Epithelial cell of esophagus (primary cell): Measurements from ENCODE around the gene ABCD4.

ENCODE experiments used
- DNase-seq: peaks from one replicate; pipeline ENCODE4 v3.0.0; 2010; ENCODE audit warnings: low read depth
- H3K4me3 ChIP-seq: 2 replicates; pipeline ENCODE4 v1.5.1; 2011; ENCODE audit warnings: mild to moderate bottlenecking, low read length, control low read depth
- TF ChIP-seq, protein P1 (sequence below): IDR thresholded peaks from 2 replicates; pipeline ENCODE4 v1.5.1; 2011; ENCODE audit warnings: low read depth, mild to moderate bottlenecking, low read length, control low read depth, inconsistent platforms; ENCODE audit not compliant: insufficient read depth; ENCODE audit errors: missing control alignments

Gene ABCD4

DNA sequence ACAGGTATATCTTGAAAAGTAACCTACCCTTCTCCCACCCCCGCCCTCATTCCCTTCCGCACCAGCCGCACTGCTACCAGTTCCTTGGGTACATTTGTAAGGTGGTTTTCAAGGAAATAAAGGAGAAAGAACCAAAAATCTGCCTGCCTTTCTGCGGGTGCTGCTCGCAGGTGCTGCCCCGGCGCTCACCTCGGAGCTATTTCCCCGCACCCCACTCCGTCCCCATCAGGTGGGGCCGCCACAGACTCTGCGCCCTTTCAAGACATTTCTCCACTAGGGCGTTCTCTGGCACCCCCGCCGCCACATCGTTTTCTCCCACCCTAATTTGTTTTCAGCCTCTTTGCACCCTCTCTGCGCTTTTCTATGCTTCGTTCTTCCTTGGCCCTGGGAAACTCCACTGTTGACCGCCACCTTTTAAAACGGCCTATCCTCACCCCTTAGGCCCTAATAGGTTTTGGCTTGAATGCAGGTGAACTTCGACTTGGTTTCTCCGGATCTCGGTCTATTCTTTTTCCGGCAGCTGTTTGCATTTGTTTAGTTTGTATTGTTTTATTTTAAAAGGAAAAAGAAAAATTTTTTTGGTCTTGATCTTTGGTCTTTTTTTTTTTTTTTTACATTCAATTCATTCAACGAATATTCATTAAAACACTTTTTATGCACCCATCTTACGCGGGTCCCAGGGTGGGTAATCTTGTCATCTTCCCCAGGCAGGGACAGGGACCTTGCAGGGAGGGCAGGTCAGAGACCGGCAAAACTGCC lies 60.5 kb downstream of the ABCD4 start:
- DNase-seq: no peak

DNA sequence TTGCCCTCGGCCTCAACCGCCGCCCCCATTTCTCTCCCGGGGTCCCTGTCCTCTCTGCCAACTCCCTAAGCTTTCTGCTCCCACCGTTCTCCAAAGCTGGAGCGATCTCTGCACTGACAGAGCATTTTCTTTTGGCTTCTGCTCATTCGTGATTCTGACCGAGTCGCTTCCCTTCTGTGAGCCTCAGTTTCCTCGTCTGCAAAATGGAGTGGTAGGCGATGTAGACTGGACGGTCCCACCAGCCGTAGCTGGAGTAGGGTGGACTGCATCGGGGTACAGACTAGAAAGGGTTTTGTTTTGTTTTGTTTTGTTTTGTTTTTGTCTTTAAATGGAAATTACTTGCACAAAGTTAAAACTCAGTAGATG lies 61.1 kb downstream of the ABCD4 start:
- DNase-seq: no peak
- no peak overlapping the region for H3K4me3 ChIP-seq
- TF ChIP-seq, protein P1, sequence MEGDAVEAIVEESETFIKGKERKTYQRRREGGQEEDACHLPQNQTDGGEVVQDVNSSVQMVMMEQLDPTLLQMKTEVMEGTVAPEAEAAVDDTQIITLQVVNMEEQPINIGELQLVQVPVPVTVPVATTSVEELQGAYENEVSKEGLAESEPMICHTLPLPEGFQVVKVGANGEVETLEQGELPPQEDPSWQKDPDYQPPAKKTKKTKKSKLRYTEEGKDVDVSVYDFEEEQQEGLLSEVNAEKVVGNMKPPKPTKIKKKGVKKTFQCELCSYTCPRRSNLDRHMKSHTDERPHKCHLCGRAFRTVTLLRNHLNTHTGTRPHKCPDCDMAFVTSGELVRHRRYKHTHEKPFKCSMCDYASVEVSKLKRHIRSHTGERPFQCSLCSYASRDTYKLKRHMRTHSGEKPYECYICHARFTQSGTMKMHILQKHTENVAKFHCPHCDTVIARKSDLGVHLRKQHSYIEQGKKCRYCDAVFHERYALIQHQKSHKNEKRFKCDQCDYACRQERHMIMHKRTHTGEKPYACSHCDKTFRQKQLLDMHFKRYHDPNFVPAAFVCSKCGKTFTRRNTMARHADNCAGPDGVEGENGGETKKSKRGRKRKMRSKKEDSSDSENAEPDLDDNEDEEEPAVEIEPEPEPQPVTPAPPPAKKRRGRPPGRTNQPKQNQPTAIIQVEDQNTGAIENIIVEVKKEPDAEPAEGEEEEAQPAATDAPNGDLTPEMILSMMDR: no peak

More for the DNA sequence above, 60.5 kb downstream of the ABCD4 start:
- TF ChIP-seq, protein P1: no peak
- H3K4me3 ChIP-seq: no peak overlapping the region

DNA sequence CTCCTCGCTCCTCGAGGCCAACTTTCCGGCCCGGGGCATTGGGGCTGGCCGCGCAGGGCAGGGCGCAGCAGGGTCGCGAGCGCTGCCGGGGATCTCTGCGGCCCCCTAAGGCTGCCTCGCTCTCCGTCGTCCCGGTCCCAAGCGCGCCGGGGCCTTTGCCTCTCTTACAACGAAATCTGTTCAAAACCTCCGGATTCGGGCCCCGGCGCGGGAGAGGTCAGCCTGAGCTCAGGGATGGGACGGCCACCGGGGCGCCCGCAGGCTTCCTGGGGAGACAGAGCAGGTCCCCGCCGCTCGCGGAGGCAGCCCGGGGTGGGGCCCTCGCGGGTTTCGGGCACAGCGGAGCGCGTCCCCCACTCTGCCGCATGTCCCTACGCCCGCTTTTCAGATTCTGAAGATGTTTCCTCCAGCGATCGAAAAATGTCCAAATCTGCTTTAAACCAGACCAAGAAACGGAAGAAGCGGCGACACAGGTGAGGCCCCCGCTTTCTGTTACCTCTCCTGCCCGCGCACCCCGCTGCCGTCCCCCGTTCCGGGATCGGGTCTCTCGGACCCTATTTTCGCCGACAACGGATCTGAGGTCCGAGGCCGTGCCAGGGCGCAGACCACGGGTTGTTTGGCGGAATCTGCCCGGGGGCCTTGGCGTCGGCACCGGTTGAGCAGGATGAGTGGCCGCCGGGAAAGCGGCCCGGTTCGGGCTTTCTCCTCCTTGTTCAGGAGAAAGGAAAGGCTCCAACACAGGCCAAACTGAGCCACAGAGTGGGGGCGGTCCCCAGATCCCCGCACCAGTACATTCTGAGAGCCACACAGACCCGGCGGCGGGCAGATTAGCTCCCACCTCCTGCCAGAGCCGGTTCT lies 61.7 kb downstream of the ABCD4 start:
- no peak for DNase-seq
- TF ChIP-seq, protein P1: no peak
- H3K4me3 ChIP-seq: no peak overlapping the region

- TF ChIP-seq, protein P1: no peak
- no peak for DNase-seq
- H3K4me3 ChIP-seq: no peak overlapping the region
Measured at GRCh38 chr14:74239848-74240793, 62.6 kb downstream of the ABCD4 start.

DNA sequence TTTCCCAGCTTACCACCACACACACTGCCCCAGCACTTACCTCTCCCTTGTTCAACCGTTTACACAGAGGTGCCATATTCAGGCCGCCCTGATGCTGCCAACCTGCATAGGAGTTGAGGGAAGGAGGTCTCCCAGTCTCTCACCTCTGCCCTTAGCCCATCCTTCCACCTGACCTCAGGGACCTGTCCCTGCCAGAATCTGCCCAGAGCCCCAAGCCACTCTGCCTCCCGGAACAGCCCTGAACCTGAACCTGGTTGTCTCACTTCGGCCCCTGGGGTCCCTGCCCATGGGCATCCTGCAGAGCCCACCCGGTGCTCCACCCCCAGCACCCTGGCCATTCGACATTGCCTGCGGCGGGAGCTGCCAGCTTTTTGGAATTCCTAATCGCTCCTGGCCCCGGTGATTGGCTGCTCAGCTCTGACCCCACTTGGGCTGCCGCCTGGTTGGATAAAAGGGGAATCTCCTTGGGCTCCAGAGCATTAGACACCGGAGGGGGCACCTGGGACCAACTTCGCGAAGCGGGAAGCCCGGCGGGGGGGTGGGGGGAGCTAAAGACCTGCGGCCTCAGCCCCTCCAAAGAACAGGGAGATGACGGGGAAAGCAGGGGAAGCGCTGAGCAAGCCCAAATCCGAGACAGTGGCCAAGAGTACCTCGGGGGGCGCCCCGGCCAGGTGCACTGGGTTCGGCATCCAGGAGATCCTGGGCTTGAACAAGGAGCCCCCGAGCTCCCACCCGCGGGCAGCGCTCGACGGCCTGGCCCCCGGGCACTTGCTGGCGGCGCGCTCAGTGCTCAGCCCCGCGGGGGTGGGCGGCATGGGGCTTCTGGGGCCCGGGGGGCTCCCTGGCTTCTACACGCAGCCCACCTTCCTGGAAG lies 63.5 kb downstream of the ABCD4 start, which contains the start of gene VSX2:
Gene VSX2 (plus strand): TSS at position 476 of the 874 bp plus-strand sequence. CDS start 113 bp downstream, at position 589.
- no peak for DNase-seq
- no peak within 1 kb of the TSS for H3K4me3 ChIP-seq
- TF ChIP-seq, protein P1: no peak
